ENCODE measurements around the gene VSX2. TPM values are rescaled to one million over a fixed set of nuclear protein-coding genes. Genes with fewer than 3 reads are reported as not detected.

VSX2 gene
- total RNA-seq, 1 donor from 2014 or later: not detected

GRCh38 chr14:74296037-74296467, 56.8 kb downstream of the VSX2 start:
- no peak for DNase-seq (ENCODE audit: low read depth)
- H3K4me3 ChIP-seq (ENCODE audit: low read depth, low read length): no peak overlapping the region
- TF ChIP-seq, protein P1, sequence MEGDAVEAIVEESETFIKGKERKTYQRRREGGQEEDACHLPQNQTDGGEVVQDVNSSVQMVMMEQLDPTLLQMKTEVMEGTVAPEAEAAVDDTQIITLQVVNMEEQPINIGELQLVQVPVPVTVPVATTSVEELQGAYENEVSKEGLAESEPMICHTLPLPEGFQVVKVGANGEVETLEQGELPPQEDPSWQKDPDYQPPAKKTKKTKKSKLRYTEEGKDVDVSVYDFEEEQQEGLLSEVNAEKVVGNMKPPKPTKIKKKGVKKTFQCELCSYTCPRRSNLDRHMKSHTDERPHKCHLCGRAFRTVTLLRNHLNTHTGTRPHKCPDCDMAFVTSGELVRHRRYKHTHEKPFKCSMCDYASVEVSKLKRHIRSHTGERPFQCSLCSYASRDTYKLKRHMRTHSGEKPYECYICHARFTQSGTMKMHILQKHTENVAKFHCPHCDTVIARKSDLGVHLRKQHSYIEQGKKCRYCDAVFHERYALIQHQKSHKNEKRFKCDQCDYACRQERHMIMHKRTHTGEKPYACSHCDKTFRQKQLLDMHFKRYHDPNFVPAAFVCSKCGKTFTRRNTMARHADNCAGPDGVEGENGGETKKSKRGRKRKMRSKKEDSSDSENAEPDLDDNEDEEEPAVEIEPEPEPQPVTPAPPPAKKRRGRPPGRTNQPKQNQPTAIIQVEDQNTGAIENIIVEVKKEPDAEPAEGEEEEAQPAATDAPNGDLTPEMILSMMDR (conservative IDR thresholded peaks at IDR 0.05; ENCODE audit: low read depth, low read length): no peak

GRCh38 chr14:74297986-74298385, 58.7 kb downstream of the VSX2 start:
- H3K4me3 ChIP-seq (ENCODE audit: low read depth, low read length): no peak overlapping the region
- DNase-seq (ENCODE audit: low read depth): no peak
- TF ChIP-seq, protein P1 (conservative IDR thresholded peaks at IDR 0.05; ENCODE audit: low read depth, low read length): no peak

DNA sequence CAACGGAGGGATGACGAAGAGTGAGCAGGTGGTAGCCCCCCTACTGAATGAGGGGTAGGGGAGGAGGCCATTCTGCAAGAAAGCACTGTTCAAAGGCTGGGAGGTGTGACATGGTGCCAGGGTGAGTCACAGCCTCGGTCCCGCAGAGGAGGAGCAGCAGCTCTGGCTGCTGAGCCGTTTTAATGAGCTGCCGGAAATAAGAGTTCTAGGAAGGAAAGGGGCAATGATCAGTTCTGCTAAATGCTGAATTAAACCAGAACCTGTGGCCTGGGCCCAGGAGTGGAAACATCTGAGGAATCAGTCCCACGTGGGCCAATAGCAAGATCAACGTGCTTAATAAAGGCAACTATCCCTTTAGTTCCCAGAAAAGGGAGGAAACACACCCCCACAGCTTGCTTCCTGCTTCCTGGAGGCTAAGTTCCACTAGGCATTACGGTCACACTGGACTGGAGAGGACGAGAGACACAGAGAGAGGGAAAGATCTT, 59.9 kb downstream of the VSX2 start:
- H3K4me3 ChIP-seq (ENCODE audit: low read depth, low read length): peak overlapping the region; percentile 33
- TF ChIP-seq, protein P1 (conservative IDR thresholded peaks at IDR 0.05; ENCODE audit: low read depth, low read length): no peak
- no peak for DNase-seq (ENCODE audit: low read depth)

GRCh38 chr14:74301594-74302151, 62.4 kb downstream of the VSX2 start:
- TF ChIP-seq, protein P1 (conservative IDR thresholded peaks at IDR 0.05; ENCODE audit: low read depth, low read length): no peak
- DNase-seq (ENCODE audit: low read depth): no peak
- peak overlapping the region; percentile 86 for H3K4me3 ChIP-seq (ENCODE audit: low read depth, low read length)

- TF ChIP-seq, protein P1 (conservative IDR thresholded peaks at IDR 0.05; ENCODE audit: low read depth, low read length): peak; percentile 51
- DNase-seq (ENCODE audit: low read depth): no peak
- peak overlapping the region; percentile 86 for H3K4me3 ChIP-seq (ENCODE audit: low read depth, low read length)
Observed at GRCh38 chr14:74302152-74302628, 62.9 kb downstream of the VSX2 start.

- TF ChIP-seq, protein P1 (conservative IDR thresholded peaks at IDR 0.05; ENCODE audit: low read depth, low read length): peak; percentile 51
- H3K4me3 ChIP-seq (ENCODE audit: low read depth, low read length): peak within 1 kb of the TSS; percentile 86
- DNase-seq (ENCODE audit: low read depth): no peak
Observed at GRCh38 chr14:74302634-74303569, 63.7 kb downstream of the VSX2 start, which contains the start of gene ABCD4. Gene ABCD4 (minus strand): TSS chr14:74302934. CDS start chr14:74302912, 22 bp downstream.

Data from epithelial cell of proximal tubule (primary cell).